ENCODE data around the gene CFLAR. TPM values are rescaled to one million over a fixed set of nuclear protein-coding genes. Genes with fewer than 3 reads are reported as not detected.

CFLAR gene
- total and polyA plus RNA-seq, 2 of the 13 experiments (the other 11 are each of a cell fraction or from before 2014, with no cell fraction given) = 43.8 to 92.1 TPM

GRCh38 chr2:201071479-201072200 is 44.3 kb upstream of the CFLAR start, which contains the start of the genes HYCC2 and NDUFB3 (continued):
- TF ChIP-seq FOSL1 (CRISPR knock-in tag; IDR thresholded peaks at IDR 0.05; ENCODE audit: borderline replicate concordance) (no peak), SRY (CRISPR knock-in tag; IDR thresholded peaks at IDR 0.05) (peak; percentile 48; the same call in 1 of the 2 replicates), MYPOP (CRISPR knock-in tag; IDR thresholded peaks at IDR 0.05) (peak; percentile 89), MIXL1 (CRISPR knock-in tag; IDR thresholded peaks at IDR 0.05) (peak; percentile 77), CEBPB (IDR thresholded peaks at IDR 0.05; ENCODE audit: borderline replicate concordance, low read depth, low read length) (no peak), TRAFD1 (CRISPR knock-in tag; IDR thresholded peaks at IDR 0.05; ENCODE audit: borderline replicate concordance) (no peak), STAT6 (CRISPR knock-in tag; IDR thresholded peaks at IDR 0.05; ENCODE audit: borderline replicate concordance) (peak; percentile 99; the same call in 1 of the 2 replicates), ZNF816 (CRISPR knock-in tag; IDR thresholded peaks at IDR 0.05; ENCODE audit: borderline replicate concordance) (no peak), ZNF782 (CRISPR knock-in tag; IDR thresholded peaks at IDR 0.05; ENCODE audit: borderline replicate concordance) (peak; percentile 79; the same call in 1 of the 2 replicates), YEATS4 (CRISPR knock-in tag; IDR thresholded peaks at IDR 0.05; ENCODE audit: borderline replicate concordance) (peak; percentile 98), NONO (IDR thresholded peaks at IDR 0.05) (no peak), NONO (CRISPR knock-in tag; conservative IDR thresholded peaks at IDR 0.05) (peak; percentile 99), ZNF335 (CRISPR knock-in tag; IDR thresholded peaks at IDR 0.05) (peak; percentile 94), NFE2L2 (IDR thresholded peaks at IDR 0.05; ENCODE audit: low read length) (no peak), SAP130 (CRISPR knock-in tag; IDR thresholded peaks at IDR 0.05; ENCODE audit: low read depth) (peak; percentile 98), ZEB1 (IDR thresholded peaks at IDR 0.05; ENCODE audit: insufficient replicate concordance, low read depth) (peak; percentile 93), RAD51 (IDR thresholded peaks at IDR 0.05; ENCODE audit: borderline replicate concordance) (no peak), ZNF83 (CRISPR knock-in tag; IDR thresholded peaks at IDR 0.05; ENCODE audit: borderline replicate concordance) (peak; percentile 96), ZBTB2 (CRISPR knock-in tag; IDR thresholded peaks at IDR 0.05; ENCODE audit: low read depth) (peak; percentile 89), HDAC1 (CRISPR knock-in tag; IDR thresholded peaks at IDR 0.05) (peak; percentile 93), NCOA2 (CRISPR knock-in tag; IDR thresholded peaks at IDR 0.05) (peak; percentile 72), ZNF724P (CRISPR knock-in tag; IDR thresholded peaks at IDR 0.05; ENCODE audit: borderline replicate concordance) (no peak), BCL6 (CRISPR knock-in tag; IDR thresholded peaks at IDR 0.05) (peak; percentile 78), ZNF33A (CRISPR knock-in tag; IDR thresholded peaks at IDR 0.05; ENCODE audit: borderline replicate concordance) (no peak), NCOA1 (CRISPR knock-in tag; IDR thresholded peaks at IDR 0.05) (peak; percentile 89; the same call in 1 of the 2 replicates)
